ENCODE results near the gene LMBRD1. TPM values are rescaled to one million over a fixed set of nuclear protein-coding genes. Genes with fewer than 3 reads are reported as not detected.
A peak's percentile ranks its signal among the peaks of the same experiment; 100 is the strongest.

The LMBRD1 gene
- total RNA-seq, 4 donors from 2014 or later, result 35.5 to 89.8 (median 70.7) TPM

DNA sequence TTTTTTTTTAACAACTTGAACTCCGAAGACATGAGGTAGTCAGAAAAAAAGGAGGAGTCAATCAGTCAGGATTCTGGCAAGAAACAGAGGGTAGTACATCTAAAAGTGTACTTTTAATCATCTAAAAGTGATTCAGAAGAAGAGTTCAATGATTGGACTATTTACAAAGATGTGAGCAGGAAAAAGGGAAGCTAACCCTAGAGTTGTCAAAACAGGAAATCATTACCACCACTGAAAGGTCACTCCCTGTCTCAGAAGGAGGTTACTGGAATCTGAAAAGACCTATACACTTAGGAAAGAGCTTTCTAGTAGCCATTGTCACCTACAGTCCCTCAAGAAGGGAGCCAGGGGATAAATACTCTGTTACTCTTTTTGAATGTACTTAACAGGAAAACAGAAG lies 16.7 kb upstream of the LMBRD1 start:
- in situ Hi-C loops (cut with MboI; ENCODE audit: low pct_ligation_motif_present in 1 of 4, low pct_unique_long_range_greater_than_20kb in 1 of 4, low sequenced_read_pairs in 3 of 4) (no loop called here), intact Hi-C loops (cut with DNase I; ENCODE audit: low total_unique reads) (no loop called here)
- peaks cover 0 to 12% (median 0%) of the 10 kb centered on the region in 4 donors for H3K4me1 ChIP-seq
- 61 to 80% methylated on average over 1 of the region's 1 CpG for WGBS, 2 donors (ENCODE audit: low coverage in 1 of 2)
- H3K9me3 ChIP-seq, result no peaks in the 10 kb centered on the region
- H3K36me3 ChIP-seq, result no peaks in the 10 kb centered on the region
- TF ChIP-seq POLR2AphosphoS5 (IDR thresholded peaks at IDR 0.05), result no peak
- TF ChIP-seq EP300 (IDR thresholded peaks at IDR 0.05; ENCODE audit: low read depth), result no peak
- TF ChIP-seq, protein P1, sequence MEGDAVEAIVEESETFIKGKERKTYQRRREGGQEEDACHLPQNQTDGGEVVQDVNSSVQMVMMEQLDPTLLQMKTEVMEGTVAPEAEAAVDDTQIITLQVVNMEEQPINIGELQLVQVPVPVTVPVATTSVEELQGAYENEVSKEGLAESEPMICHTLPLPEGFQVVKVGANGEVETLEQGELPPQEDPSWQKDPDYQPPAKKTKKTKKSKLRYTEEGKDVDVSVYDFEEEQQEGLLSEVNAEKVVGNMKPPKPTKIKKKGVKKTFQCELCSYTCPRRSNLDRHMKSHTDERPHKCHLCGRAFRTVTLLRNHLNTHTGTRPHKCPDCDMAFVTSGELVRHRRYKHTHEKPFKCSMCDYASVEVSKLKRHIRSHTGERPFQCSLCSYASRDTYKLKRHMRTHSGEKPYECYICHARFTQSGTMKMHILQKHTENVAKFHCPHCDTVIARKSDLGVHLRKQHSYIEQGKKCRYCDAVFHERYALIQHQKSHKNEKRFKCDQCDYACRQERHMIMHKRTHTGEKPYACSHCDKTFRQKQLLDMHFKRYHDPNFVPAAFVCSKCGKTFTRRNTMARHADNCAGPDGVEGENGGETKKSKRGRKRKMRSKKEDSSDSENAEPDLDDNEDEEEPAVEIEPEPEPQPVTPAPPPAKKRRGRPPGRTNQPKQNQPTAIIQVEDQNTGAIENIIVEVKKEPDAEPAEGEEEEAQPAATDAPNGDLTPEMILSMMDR (IDR thresholded peaks at IDR 0.05), result no peak
- TF ChIP-seq POLR2A (IDR thresholded peaks at IDR 0.05), result no peak
- H3K27me3 ChIP-seq, result no peaks in the 10 kb centered on the region
- H3K4me3 ChIP-seq, result no peak overlapping the region
- no peak for DNase-seq
- H3K27ac ChIP-seq, result peak overlapping the region in 1 of 4 donors; percentile 37

DNA sequence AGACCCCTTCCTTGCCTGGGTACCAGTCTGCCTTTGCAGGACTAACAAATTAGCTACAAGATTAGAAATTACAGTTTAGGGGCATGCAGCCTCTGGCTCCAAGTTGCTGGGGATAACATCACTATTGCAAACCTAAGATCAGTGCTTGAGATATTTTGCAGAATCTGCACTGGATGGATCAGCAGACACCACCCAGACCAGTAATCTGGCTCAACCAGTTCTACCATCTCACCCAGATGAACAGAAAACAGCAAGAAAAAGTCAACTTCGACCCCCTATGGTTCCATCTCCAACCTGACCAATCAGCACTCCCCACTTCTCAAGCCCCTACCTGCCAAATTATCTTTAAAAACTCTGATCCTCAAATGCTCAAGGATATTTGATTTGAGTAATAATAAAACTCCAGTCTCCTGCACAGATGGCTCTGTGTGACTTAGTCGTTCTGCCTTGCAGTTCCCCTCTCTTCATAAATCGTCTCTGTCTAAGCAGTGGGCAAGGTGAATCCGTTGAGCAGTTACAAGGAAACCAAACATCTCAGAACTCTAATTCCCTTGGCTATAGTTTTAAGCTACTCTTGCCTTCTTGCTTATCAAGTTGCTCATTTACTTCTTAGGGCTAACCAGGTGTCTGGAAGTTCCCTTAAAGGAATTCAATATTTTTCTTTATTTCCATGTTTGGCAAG lies 16.1 kb upstream of the LMBRD1 start:
- intact Hi-C loops (cut with DNase I; ENCODE audit: low total_unique reads) (no loop called here), in situ Hi-C loops (cut with MboI; ENCODE audit: low pct_ligation_motif_present in 1 of 4, low pct_unique_long_range_greater_than_20kb in 1 of 4, low sequenced_read_pairs in 3 of 4) (no loop called here)
- Histone ChIP-seq H3K36me3 (no peaks in the 10 kb centered on the region), H3K27ac (peak overlapping the region in 1 of 4 donors; percentile 37), H3K4me3 (no peak overlapping the region), H3K27me3 (no peaks in the 10 kb centered on the region), H3K4me1 (peaks cover 0 to 12% (median 0%) of the 10 kb centered on the region in 4 donors), H3K9me3 (no peaks in the 10 kb centered on the region)
- TF ChIP-seq, protein P1 (IDR thresholded peaks at IDR 0.05), result no peak
- no peak for TF ChIP-seq EP300 (IDR thresholded peaks at IDR 0.05; ENCODE audit: low read depth)
- TF ChIP-seq POLR2AphosphoS5 (IDR thresholded peaks at IDR 0.05), result no peak
- 58 to 59% methylated on average over 4 of the region's 4 CpGs for WGBS, 2 donors (ENCODE audit: low coverage in 1 of 2)
- no peak for DNase-seq

DNA sequence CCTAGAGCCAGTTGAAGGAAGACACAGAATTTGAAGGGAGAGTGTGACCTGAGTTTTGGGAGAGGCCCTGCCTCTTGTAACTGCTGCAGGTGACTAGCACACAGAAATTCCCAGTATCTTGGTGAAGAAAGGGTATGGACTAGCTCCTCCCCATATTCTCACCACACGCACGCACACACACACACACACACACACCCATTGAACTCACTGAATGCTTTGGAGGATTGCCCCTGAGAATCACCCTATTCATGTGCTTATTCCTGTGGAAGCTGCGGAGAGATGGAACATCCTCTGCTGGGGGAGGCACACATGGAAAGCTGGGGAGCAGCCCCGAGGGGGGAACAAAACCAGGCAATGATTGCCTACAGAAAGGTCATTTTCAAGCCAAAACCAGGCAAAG lies 6.2 kb upstream of the LMBRD1 start:
- in situ Hi-C loops (cut with MboI; ENCODE audit: low pct_ligation_motif_present in 1 of 4, low pct_unique_long_range_greater_than_20kb in 1 of 4, low sequenced_read_pairs in 3 of 4), result no loop called here
- H3K4me3 ChIP-seq, result no peak overlapping the region
- H3K36me3 ChIP-seq, result no peaks in the 10 kb centered on the region
- H3K27me3 ChIP-seq, result no peaks in the 10 kb centered on the region
- no peaks in the 10 kb centered on the region for H3K9me3 ChIP-seq
- 28 to 64% methylated on average over 2 to 4 of the region's 4 CpGs for WGBS, 2 donors (ENCODE audit: low coverage in 1 of 2)
- H3K4me1 ChIP-seq, result no peaks in the 10 kb centered on the region
- TF ChIP-seq, protein P1 (IDR thresholded peaks at IDR 0.05), result no peak
- TF ChIP-seq POLR2A (IDR thresholded peaks at IDR 0.05) (no peak), EP300 (IDR thresholded peaks at IDR 0.05; ENCODE audit: low read depth) (no peak), POLR2AphosphoS5 (IDR thresholded peaks at IDR 0.05) (no peak)
- intact Hi-C loops (cut with DNase I; ENCODE audit: low total_unique reads), result no loop called here
- H3K27ac ChIP-seq, result no peak overlapping the region
- no peak for DNase-seq

DNA sequence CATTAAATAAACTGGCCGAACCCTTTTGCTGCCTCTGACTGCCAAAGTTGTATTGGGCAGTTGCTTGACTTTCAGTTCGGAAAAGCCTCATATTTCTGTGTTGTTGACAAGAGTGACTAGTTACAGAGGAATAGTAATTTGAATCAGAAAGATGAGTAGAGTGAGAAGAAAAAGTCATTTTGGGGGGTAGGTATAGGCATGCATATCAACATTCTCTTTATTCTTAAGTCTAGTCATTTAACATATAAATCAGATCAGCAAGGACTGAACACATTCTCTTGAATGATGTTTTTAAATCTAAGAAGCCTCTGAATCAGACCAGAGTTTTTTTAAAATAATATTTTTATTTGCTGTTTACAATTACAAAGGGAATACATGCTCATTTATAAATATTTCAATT lies 4.9 kb upstream of the LMBRD1 start:
- peaks cover 0 to 5% (median 4%) of the 10 kb centered on the region in 4 donors for H3K4me1 ChIP-seq
- WGBS, 2 donors (ENCODE audit: low coverage in 1 of 2), result 85 to 100% methylated on average over 1 to 2 of the region's 2 CpGs
- H3K9me3 ChIP-seq, result no peaks in the 10 kb centered on the region
- no peak for DNase-seq
- H3K27me3 ChIP-seq, result no peaks in the 10 kb centered on the region
- no peak overlapping the region for H3K27ac ChIP-seq
- no peak overlapping the region for H3K4me3 ChIP-seq
- no peaks in the 10 kb centered on the region for H3K36me3 ChIP-seq
- intact Hi-C loops (cut with DNase I; ENCODE audit: low total_unique reads), result no loop called here
- in situ Hi-C loops (cut with MboI; ENCODE audit: low pct_ligation_motif_present in 1 of 4, low pct_unique_long_range_greater_than_20kb in 1 of 4, low sequenced_read_pairs in 3 of 4), result no loop called here
- TF ChIP-seq, protein P1 (IDR thresholded peaks at IDR 0.05), result no peak
- TF ChIP-seq EP300 (IDR thresholded peaks at IDR 0.05; ENCODE audit: low read depth) (no peak), POLR2A (IDR thresholded peaks at IDR 0.05) (no peak), POLR2AphosphoS5 (IDR thresholded peaks at IDR 0.05) (no peak)

Measured in transverse colon (tissue), 4 donors.